ENCODE measurements around the gene MTHFD2.
"Not testable (repeated sequence)": the region's sequence is repeated elsewhere in the genome, so short reads cannot be mapped to it uniquely, and the experiment has no call there.

DNA sequence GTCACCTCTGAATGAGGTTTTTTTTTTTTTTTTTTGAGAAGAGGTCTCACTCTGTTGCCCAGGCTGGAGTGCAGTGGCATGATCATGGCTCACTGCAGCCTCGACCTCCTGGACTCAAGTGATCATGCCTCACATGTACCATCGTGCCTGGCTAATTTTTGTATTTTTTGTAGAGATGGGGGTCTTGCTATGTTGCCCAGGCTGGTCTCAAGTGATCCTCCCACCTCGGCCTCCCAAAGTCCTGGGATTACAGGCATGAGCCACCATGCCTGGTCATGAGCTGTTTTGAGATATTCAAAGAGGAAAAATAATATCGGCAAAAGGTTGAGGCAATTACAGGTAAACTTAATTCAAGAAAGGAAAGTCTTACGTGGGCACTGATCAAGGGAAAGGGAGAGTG, 31.4 kb downstream of the MTHFD2 start:
- TF ChIP-seq ZFX (IDR thresholded peaks at IDR 0.05; ENCODE audit: borderline replicate concordance); CTCF (IDR thresholded peaks at IDR 0.05): not testable (repeated sequence)
